HG02763 (cell line): ENCODE measurements around the gene C9orf152.
"Not testable (repeated sequence)": the region's sequence is repeated elsewhere in the genome, so short reads cannot be mapped to it uniquely, and the experiment has no call there.

Source experiments
- ATAC-seq: cut with Tn5 transposase; IDR thresholded peaks from one replicate; pipeline ENCODE4 v1.9.1; 2021; ENCODE audit warnings: mild to moderate bottlenecking, moderate library complexity; ENCODE audit not compliant: unreplicated experiment

Gene C9orf152

DNA sequence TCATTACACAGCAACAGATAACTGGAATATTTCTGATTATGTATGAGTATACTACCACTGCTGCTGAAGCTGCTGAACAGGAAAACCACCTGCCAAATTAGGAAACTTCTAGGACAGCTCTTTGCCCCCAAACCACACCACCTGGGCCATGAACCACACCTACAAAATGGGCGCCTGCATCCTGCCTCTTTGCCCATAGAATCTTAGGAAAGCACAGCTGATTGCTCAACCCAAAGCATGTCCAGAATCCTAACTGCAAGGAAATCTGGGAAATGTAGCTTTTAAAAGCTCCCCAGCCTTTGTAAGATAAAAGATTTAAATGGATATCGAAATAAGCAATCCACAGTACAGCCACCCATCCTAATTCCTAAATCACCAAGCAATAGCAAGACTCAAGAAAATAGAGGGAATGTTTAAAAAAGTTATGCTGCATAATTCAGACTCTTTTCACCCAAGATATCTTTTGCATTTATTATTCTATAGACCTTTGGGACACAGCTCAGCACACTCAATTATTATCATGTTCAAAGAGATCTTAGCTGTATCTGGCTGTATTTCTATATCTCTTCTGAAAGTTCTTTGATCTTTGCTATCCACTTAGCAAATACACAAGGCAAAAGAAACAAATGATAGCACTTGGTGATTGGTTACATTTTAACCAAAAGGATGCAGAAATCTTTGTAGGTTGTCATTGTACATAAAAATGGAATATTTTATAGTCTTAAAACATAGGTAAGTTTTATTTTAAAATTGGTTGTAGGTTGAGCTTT lies 6.8 kb upstream of the C9orf152 start:
- no peak for ATAC-seq

DNA sequence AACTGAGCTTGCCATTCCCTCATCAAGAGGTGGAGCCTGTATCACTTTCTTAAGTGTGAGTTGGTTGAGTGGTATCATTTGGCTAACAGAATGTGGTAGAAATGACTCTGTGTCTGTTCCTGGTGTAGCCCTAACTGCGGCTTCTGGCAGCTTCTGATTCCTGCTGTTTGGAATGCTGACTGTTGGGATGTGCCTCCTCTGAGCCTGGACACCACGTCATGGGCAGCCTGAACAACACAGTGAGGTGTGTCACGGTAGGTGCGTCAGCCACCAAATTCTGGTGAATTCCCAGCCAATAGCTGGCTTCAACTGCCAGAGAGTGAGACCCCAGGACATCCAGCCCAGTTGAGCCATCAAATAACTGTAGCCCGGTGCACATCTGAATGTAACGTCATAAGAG lies 6.1 kb upstream of the C9orf152 start:
- no peak for ATAC-seq

DNA sequence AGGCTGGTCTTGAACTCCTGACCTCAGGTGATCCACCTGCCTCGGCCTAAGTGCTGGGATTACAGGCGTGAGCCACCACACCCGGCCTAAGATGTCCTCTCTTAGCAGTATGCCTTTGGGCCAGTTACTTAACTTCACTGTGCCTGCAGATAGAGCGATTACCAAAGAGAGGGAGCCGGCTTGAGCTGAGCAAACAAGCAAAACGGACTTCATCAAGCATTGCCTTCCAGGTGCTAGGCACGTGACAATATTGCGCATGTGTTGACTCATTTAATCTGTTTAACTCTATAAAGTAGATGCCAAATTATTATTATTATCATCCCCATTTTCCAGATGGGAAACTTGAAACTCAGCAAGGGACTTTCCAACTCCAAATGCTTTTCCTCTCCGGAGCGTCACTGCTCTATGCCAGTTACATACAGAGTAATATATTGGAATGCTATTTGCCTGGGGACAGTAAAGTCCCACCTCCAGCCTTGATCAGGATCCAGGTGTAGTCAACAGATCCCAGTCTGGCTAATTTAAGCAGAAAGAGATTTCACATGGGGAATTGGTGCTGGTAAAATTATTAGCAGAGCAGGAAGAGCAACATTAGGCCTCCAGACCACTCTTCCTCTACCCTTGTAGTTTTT lies 5.6 kb upstream of the C9orf152 start:
- ATAC-seq, result no peak

DNA sequence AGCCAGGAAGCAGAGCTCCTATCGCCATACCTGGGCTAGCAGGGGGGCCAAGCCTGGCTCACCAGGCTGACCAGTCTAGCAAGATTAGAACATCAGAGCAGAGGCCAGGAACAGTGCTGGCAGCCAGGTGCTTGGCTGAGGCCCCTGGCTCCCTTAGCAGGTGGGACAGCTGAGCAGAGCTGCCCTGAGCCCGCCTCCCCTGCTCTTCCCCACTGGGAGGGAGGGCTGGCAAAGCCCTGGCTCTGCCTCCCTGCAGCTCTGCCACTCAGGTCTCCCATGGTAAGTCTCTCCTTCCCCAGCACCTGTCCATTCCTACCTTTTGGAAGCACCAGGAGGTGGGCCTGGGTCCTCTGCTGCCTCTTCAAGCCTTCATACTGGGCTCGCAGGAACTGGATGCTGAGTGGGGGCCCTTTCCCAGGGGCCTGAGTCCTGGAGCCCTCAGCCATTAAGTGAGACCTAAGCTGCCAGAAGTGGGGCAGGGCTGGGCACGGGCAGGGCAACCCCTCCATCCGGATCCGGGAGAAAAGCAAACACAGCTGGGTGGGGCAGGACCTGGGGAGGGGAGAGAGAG lies 803 bp downstream of the C9orf152 start:
- no peak for ATAC-seq

DNA sequence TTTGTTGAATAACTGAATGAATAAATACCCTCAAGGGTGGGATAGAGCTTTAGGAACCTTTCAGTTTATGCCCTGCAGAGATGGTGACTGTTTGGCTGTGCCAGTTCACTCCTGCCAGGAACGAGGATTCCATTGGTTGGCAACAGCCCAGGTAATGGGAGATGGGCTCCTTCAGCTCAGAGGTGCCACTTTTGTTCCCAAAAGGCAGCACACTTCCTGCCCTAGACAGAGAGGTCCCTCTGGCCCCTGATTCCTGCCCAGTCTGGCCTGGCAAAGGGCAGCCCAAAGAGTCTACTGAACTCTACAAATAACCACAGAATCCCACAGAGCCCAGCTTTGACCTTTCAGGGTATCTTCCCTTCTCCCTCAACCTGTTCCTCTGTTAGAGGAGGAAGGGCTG lies 1.6 kb downstream of the C9orf152 start:
- ATAC-seq, result no peak

DNA sequence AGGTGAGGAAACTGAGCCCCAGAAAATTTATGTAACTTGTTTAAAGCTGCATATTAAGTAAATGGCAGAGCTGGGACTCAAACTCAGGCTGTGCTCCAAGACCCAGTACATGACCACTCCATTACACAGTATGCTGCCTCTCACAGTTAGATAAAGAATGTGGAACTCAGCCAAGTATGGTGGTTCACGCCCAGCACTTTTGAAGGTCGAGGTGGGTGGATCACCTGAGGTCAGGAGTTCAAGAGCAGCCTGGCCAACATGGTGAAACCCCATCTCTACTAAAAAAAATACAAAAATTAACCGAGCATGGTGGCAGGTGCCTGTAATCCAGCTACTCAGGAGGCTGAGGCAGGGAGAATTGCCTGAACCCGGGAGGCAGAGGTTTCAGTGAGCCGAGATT lies 2.3 kb downstream of the C9orf152 start:
- ATAC-seq, result not testable (repeated sequence)

DNA sequence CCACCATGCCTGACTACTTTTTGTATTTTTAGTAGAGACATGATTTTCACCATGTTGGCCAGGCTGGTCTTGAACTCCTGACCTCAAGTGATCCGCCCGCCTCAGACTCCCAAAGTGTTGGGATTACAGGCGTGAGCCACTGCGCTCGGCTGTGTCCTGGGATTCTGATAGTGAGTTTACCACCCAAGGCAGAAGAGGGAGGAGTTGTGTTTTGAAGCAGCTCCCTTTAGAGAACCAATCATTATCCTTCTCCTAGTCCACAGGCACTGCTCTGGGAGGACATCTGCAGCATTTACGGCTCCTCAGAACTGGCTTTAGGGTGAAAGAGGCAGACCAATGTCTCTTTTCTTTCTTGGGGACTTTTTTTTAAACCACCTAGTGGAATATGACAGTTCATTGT lies 5.7 kb downstream of the C9orf152 start:
- no peak for ATAC-seq

DNA sequence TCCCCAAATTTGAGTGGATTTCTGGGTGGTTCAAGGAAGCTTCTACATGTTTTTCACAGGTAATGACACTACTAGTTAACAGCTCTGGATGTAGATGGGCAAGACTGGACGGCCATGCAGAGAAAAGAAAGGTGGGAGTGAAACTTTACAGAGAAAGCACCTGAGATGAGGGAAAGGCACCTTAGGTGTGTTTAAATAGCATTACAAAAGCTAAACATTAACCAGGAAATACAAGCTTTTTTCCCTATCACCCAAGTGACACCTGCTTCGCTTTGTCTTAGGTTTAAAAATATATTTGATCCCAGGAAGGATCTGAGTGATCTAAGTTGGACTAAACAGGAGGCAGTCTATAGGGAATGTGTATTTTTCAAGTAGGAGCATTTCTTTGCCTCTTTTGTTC lies 8.3 kb downstream of the C9orf152 start:
- ATAC-seq, result no peak

DNA sequence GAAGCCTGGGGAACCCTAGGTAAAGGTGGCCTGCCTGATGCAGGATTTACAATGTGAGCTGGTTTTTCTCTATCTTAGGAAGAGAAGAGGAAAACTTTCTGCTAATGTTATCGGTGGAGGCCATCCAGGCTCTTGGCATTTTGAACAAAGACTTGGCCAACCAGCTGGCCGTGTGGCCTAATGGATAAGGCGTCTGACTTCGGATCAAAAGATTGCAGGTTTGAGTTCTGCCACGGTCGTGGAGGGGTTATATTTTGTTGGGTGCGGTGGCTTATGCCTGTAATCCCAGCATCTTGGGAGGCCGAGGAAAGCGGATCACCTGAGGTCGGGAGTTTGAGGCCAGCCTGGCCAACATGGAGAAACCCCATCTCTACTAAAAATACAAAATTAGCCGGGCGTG lies 9.6 kb downstream of the C9orf152 start:
- no peak for ATAC-seq

DNA sequence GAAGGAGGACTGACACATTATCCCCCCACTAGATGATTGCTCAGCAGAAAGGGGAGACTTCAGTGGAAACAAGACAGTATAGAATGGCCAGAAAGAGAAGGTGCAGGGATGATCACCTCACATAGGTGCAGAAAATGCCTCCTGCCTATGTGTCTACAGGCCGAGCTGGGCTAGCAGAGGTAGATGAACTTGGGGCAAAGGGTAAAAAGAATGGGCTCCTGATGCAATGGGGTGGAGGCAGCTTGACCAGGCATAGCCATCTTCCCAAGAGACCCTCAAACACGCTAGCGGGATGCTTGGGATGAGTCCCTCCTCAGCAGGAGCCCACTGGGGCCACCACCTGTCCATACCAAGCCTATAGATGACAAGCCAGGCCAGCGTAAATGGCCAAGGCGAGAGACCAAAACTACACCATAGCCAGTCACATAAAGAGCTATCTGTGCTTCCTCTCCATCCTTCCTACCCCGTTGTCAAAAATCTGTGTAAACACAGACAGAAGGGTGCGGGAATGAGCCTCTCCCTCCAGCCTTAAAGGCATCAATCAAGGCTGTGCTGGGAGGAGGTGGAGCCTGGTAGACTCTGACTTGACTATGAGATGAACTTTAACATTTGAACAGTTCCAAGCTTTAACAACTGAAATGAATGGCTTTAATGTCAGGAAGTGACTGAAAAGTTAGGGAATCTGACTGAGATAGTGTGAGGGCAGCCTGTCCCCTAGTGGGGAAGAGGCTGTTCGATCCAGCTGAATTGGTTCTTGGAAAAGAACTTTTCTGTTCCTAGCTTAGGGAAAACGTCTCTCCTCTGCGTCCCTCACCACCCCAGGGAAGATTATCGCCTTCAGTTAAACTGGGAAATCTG lies 10.4 kb downstream of the C9orf152 start:
- ATAC-seq, result no peak

DNA sequence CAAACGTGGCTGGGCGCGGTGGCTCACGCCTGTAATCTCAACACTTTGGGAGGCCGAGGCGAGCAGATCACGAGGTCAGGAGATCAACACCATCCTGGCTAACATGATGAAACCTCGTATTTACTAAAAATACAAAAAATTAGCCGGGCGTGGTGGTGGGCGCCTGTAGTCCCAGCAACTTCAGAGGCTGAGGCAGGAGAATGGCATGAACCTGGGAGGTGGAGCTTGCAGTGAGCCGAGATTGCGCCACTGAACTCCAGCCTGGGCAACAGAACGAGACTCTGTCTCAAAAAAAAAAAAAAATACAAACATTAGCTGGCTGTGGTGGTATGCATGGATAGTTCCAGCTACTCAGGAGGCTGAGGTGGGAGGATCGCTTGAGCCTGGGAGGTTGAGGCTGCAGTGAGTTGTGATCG lies 11.9 kb downstream of the C9orf152 start:
- ATAC-seq, result not testable (repeated sequence)

DNA sequence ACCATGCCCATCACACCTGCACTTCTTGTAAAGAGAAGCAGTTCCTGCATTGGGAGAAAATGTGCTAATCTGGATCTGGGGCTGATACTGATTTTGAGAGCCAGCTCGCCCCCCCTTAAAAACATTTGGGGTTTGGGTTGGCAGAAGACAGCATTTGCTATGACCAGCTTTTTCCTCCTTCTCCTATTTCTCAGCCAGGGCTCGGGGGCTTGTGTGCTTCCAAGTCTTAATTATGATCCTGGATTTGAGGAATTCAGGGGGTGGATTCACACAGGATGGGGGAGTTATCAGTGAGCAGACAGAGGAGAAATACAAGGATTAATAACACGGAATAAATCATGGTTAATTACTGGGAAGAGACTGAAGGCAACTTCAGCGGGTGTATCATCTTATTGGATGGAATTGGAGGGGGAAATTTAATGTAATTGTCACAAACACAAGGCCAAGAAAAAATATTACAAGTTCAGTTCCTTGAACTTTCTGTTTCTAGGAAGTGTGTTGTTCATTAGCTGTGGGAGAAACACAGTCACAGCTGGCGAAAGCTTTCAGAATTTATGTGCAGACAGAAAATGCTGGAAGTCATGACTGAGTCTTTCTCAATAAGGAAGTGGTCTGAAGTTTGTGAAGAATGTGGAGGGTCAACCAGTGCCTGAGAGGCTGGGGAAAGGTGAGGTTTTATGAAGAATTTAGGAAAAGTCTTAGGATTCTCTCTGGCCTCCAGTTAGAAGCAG lies 15.3 kb downstream of the C9orf152 start:
- ATAC-seq, result no peak

DNA sequence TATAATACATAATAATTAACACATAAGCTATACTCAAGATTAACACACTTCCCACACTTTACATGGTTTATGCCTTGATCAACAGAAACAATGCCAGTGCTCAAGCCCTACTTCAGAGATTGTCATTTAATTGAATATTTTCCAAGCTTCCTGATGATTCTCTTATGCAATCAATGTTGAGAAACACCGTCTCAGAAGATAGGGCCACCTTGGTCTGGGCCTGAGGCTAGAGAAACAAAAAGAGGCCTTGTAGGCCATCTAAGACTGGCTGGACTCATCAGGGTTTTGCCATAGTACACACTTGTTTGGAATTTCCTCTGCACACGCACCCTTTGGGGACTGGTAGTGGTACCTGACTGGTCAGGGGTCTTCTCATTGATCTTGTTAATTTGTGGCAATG lies 16.3 kb downstream of the C9orf152 start:
- ATAC-seq, result no peak

DNA sequence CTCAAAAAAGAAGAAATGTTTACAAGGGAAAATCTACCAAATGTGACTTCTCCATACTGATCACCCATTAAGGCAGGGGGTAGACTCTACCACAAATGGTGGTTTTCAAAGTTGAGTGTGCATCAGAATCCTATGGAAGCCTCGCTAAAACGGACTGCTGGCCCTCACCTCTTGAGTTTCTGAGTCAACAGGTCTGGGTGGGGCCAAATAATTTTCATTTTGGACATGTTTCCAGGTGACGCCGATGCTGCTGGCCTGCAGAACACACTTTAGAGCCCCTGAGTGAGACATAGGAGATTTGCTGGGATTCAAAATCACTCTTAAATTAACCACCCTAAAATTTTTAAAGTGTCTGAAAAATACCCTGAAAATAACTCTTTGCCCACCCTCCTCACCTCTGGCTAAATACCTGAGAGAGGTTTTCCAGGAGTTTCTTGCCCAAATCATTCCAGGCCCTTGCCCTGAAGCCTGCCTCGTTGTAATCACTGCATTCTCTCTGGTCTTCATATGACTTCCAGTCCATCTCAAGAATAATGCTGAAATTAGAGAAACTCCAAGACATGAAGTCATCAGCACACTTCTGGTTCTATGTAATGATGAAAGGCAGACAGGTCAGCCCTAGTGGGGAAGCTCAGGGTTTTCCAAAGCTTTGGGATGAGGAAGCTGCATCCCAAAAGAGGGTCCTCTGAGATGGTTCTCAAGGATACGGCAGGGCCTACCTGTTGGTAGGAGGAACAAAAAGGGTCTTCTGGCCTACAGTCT lies 18.2 kb downstream of the C9orf152 start:
- ATAC-seq, result no peak

DNA sequence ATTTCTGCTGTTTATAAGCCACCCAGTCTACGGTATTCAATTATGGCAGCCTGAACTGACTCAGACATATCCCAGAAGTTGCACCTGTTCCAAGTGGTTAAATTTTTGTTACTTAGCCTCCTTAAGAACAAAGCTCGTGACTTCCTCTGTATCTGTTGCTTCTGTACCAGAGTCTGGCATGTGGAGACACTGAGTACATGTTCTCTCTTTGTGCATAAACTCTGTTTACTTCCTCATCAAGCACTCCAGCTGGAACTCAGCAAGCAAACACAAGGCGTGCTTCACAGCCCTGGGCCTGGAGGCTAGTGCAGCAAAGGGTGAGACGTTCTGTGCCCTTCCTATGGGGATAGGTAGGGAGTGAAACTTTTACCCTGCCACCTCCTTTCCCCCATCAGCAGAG lies 19.0 kb downstream of the C9orf152 start:
- ATAC-seq, result no peak

DNA sequence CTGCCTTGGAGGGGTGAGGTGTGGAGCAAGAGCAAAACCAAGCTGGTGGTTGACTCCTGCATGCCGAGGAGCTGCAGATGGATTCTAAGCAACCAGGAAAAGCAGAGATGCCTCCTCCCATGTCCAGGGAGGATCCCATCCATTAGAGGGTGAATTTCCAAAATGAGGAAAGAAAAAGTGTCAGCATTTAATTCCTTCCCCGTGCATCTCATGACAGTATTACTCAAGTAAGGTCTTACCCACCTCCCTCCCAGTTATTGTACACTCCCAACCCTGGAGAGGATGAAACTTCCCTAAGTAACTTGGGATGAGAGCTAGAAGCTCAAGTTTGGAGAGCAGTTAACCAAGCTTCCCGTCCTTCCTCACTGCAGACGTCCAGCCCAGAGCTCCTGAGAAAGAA lies 19.9 kb downstream of the C9orf152 start:
- no peak for ATAC-seq

DNA sequence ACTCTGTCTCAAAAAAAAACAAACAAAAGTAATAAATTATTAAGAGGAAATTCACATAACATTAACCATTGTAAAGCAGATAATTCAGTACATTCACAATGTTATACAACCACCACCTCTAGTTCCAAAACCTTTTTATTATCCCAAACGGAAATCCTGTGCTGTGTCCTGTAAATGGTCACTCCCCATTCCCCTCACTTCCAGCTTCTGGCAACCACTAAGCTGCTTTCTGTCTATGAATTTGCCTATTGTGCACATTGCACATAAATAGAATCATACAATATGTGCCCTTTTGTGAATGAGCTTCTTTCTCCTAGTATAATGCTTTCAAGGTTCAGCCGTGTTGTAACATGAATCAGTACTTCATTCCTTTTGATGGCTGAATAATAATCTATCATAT lies 20.8 kb downstream of the C9orf152 start:
- no peak for ATAC-seq

DNA sequence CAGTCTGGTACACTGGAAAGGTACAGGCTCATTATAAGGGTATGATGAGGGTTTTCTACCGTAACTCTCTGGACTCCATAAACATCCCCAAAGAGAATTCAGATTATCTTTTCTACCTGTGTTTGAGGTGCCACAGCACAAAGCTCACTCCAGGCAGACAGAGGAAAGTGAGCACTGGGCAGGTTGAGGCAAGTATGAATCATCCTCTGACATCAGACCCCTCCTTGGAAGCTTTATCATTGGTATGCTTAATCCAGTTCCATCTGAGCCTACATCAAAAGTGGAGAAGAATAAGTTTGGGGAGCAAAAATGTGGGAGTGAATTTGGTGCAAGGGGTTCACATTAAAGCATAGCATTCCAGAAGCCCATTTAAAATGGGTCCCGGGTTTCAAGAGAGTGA lies 21.7 kb downstream of the C9orf152 start:
- ATAC-seq, result no peak

DNA sequence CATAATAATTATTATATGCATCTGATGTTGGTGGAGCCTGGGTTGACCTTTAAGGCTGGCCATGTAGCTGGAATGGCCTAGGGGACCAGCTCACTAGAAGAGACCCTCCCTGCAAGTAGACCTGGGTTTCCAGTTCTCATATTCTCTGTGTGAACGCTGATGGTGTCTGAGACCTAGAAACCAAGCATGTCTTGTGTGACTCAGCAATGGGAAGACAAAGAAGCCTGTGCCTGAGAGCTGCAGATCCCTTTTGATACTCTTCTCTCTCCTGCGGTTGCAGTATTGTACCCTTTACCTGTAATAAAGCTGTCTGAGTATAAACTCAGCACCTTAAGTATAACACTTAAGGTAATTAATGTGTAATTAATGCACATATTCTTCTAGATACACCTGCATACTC lies 22.2 kb downstream of the C9orf152 start:
- no peak for ATAC-seq
